Heart left ventricle (tissue), 16 donors: ENCODE results near the gene LPCAT4. TPM values are rescaled to one million over a fixed set of nuclear protein-coding genes. Genes with fewer than 3 reads are reported as not detected.

Experiments used
- ATAC-seq, 4 donors: fragments of 200-7000 bp; cut with Tn5 transposase; one replicate each; pipeline ENCODE4 v1.9.1; 2020 to 2022; ENCODE audit warnings: moderate library complexity in 4 of 4, mild to moderate bottlenecking in 3 of 4, moderate number of reproducible peaks in 1 of 4
- DNase-seq, 5 donors: peaks; one replicate each; pipeline ENCODE4 v3.0.0-alpha.2; 2020
- H3K27ac ChIP-seq, 12 donors: fragments of 200-600 bp; sonication (generic) in 4 of 12; one replicate each; pipeline versions ENCODE4 v1.5.0 to v1.8.0; 2016 to 2022; ENCODE audit warnings: mild to moderate bottlenecking in 2 of 12
- H3K27me3 ChIP-seq, 9 donors: fragments of 200-600 bp; sonication (generic) in 2 of 9; one replicate each; pipeline versions ENCODE4 v1.5.1 to v1.8.0; 2016 to 2022; ENCODE audit warnings: mild to moderate bottlenecking in 3 of 9
- H3K36me3 ChIP-seq, 9 donors: fragments of 200-600 bp; sonication (generic) in 2 of 9; one replicate each; pipeline versions ENCODE4 v1.5.0 to v1.8.0; 2018 to 2022; ENCODE audit warnings: mild to moderate bottlenecking in 2 of 9
- H3K4me1 ChIP-seq, 12 donors: fragments of 200-600 bp; sonication (generic) in 4 of 12; one replicate each; pipeline versions ENCODE4 v1.5.0 to v1.8.0; 2016 to 2022; ENCODE audit warnings: mild to moderate bottlenecking in 3 of 12
- H3K4me3 ChIP-seq, 12 donors: fragments of 200-600 bp; sonication (generic) in 4 of 12; one replicate each; pipeline versions ENCODE4 v1.5.0 to v1.8.0; 2017 to 2022; ENCODE audit warnings: mild to moderate bottlenecking in 9 of 12, moderate library complexity in 4 of 12
- H3K9me3 ChIP-seq, 12 donors: fragments of 200-600 bp; sonication (generic) in 4 of 12; one replicate each; pipeline versions ENCODE4 v1.5.0 to v1.8.0; 2016 to 2022; ENCODE audit warnings: mild to moderate bottlenecking in 1 of 12
- CTCF ChIP-seq, 12 donors: fragments of 200-600 bp; sonication (generic) in 4 of 12; IDR thresholded peaks; one replicate each; pipeline versions ENCODE4 v1.5.0 to v1.8.0; 2018 to 2022; ENCODE audit warnings: antibody characterized with exemption in 12 of 12, mild to moderate bottlenecking in 5 of 12
- POLR2A ChIP-seq, 2 donors: fragments of 450-650 bp; IDR thresholded peaks; one replicate each; pipeline ENCODE4 v1.6.1; 2017; ENCODE audit warnings: antibody characterized with exemption in 2 of 2, mild to moderate bottlenecking in 2 of 2, moderate library complexity in 2 of 2
- WGBS, 4 donors: extraction: QIAGEN DNeasy Blood & Tissue Kit in 2 of 4; methylation state at CpG; one replicate each; pipeline versions ENCODE4 v1.1.5 to v1.1.7; 2013 to 2018; 5-methylcytosine and 5-hydroxymethylcytosine counted together
- intact Hi-C, 10 donors: fragments of 100-400 bp; cut with DNase I; formaldehyde crosslinking; loops; one replicate each; pipeline versions ENCODE4 v1.11.1 to v1.14.2; 2022
- polyA plus RNA-seq, 2 donors: library from polyadenylated mRNA; stranded (reverse); fragments of 200-250 nt; gene quantifications; one replicate each; pipeline ENCODE4 v1.2.3, GENCODE V29; 2013
- total RNA-seq, 9 donors: library from RNA; depleted of rRNA in 2 of 9; stranded (reverse); fragments of >200 nt in 2 of 9; fragmentation: NEBNext Ultra II Directional in 3 of 9; extraction: Animal tissue kit (Norgen Biotek cat#: 25700) in 3 of 9; gene quantifications; one replicate each; pipeline versions ENCODE4 v1.1.0 to v1.2.4, GENCODE V29; 2016 to 2023
- donor health status: ischemic (EF 13 %, LVEDD 7.1; RV severe dilation, severe dysfunction).
- donor health status: healthy with polysubstance abuse.
- donor health status: DM: no; HTN: yes; CAD: no.
- donor health status: DM: no; HTN: no; CAD: no.
- donor health status: ischemic (EF 25% LVEDD 6.9; RV normal size, moderate dysfunction).
- donor health status: ischemic (EF 25% LVEDD 5.7; RV mildly dilated, moderate dysfunction).
- donor health status: healthy.
- donor health status: DM: yes; HTN: yes; CAD: no.
- donor health status: ischemic (EF 35%, LVEDD 5.7; RV mildly dilated, moderate dysfunction).
- donor health status: nonischemic (EF 11% LVEDD 7.7; RV severe dilation, severe dysfunction).
- donor health status: DM: yes; HTN: yes; CAD: no.
- donor health status: PGD.
- donor health status: ischemic (EF 29% LVEDD 5.4; RV normal size, mild dysfunction).
- donor health status: nonischemic (EF 23%, LVEDD 6.1; RV moderate dilation, normal function).

LPCAT4 gene
- total and polyA plus RNA-seq, 11 donors = 9.8 to 80.0 (median 44.8) TPM

- WGBS, 4 donors = 67 to 76% (median 73%) methylated on average over 15 to 16 of the region's 16 CpGs
- peak; percentile 6 to 39 (median 21) for ATAC-seq
- H3K4me1 ChIP-seq = peaks cover 0 to 25% (median 15%) of the 10 kb centered on the region in 12 donors
Measured at GRCh38 chr15:34365091-34365825, 1.7 kb downstream of the LPCAT4 start.

GRCh38 chr15:34364041-34364440 is 3.0 kb downstream of the LPCAT4 start:
- Histone ChIP-seq H3K27ac (no peak overlapping the region), H3K27me3 (no peaks in the 10 kb centered on the region), H3K9me3 (no peaks in the 10 kb centered on the region), H3K36me3 (peaks cover 0 to 48% (median 45%) of the 10 kb centered on the region in 9 donors), H3K4me3 (no peak overlapping the region), H3K4me1 (peaks cover 0 to 25% (median 15%) of the 10 kb centered on the region in 12 donors)
- DNase-seq = no peak
- ATAC-seq = no peak
- 91 to 96% (median 94%) methylated on average over 8 of the region's 8 CpGs for WGBS, 4 donors
- TF ChIP-seq CTCF (IDR thresholded peaks at IDR 0.05) (no peak), POLR2A (IDR thresholded peaks at IDR 0.05) (no peak)
- intact Hi-C loops = loop anchor here in 5 of 10 donors (10.0 kb wide), 5 partner anchors 91 to 299 kb away; partner anchors contain the start of genes EMC7 (in 3 of the 5), PGBD4 (in 3 of the 5) and GOLGA8B (in 1 of the 5)

More at GRCh38 chr15:34365091-34365825, 1.7 kb downstream of the LPCAT4 start:
- no peak for TF ChIP-seq POLR2A (IDR thresholded peaks at IDR 0.05)
- TF ChIP-seq CTCF (IDR thresholded peaks at IDR 0.05) = no peak
- Histone ChIP-seq H3K36me3 (peaks cover 0 to 36% (median 34%) of the 10 kb centered on the region in 9 donors), H3K9me3 (no peaks in the 10 kb centered on the region), H3K27ac (peak overlapping the region in 11 of 12 donors; percentile 95 to 100 (median 99)), H3K4me3 (peak overlapping the region in 9 of 12 donors; percentile 78 to 99 (median 90)), H3K27me3 (no peaks in the 10 kb centered on the region)
- intact Hi-C loops = loop anchor here in 8 of 10 donors (5.0 to 10.0 kb wide), 8 partner anchors 48 to 300 kb away; partner anchors contain the start of genes EMC7 (in 4 of the 8), PGBD4 (in 4 of the 8) and GOLGA8B (in 1 of the 8)
- DNase-seq = peak in 4 of 5 donors; percentile 46 to 83 (median 64)

GRCh38 chr15:34362047-34362773 is 4.8 kb downstream of the LPCAT4 start:
- WGBS, 4 donors = 80 to 84% (median 83%) methylated on average over 10 of the region's 10 CpGs
- TF ChIP-seq CTCF (IDR thresholded peaks at IDR 0.05) = no peak
- no peak for TF ChIP-seq POLR2A (IDR thresholded peaks at IDR 0.05)
- Histone ChIP-seq H3K27me3 (no peaks in the 10 kb centered on the region), H3K4me1 (peaks cover 0 to 17% (median 11%) of the 10 kb centered on the region in 12 donors), H3K9me3 (no peaks in the 10 kb centered on the region), H3K36me3 (peaks cover 0 to 66% (median 63%) of the 10 kb centered on the region in 9 donors), H3K27ac (no peak overlapping the region), H3K4me3 (no peak overlapping the region)
- intact Hi-C loops = loop anchor here in 5 of 10 donors (10.0 kb wide), 5 partner anchors 93 to 297 kb away; partner anchors contain the start of genes EMC7 (in 3 of the 5), PGBD4 (in 3 of the 5) and GOLGA8B (in 1 of the 5)
- ATAC-seq = no peak
- no peak for DNase-seq
